K562 (cell line): ENCODE results near the gene TMPRSS9. TPM values are rescaled to one million over a fixed set of nuclear protein-coding genes. Genes with fewer than 3 reads are reported as not detected.

Source experiments
- CHD2 ChIP-seq: IDR thresholded peaks from 2 replicates; pipeline ENCODE4 v1.6.1; 2011; ENCODE audit warnings: low read depth, low read length
- GMEB1 ChIP-seq: fragments of 250-450 bp; sonication (Bioruptor Pico); IDR thresholded peaks from 2 replicates; pipeline ENCODE4 v1.4.0; 2020; ENCODE audit warnings: mild to moderate bottlenecking
- HMG20A ChIP-seq: fragments of 450-650 bp; formaldehyde crosslinking; conservative IDR thresholded peaks from 2 replicates; pipeline ENCODE4 v1.4.0; 2020; ENCODE audit warnings: mild to moderate bottlenecking, mixed read lengths
- HNRNPL ChIP-seq: fragments of 200-400 bp; formaldehyde crosslinking; IDR thresholded peaks from 2 replicates; pipeline ENCODE4 v1.6.1; 2017; ENCODE audit warnings: low read depth, mild to moderate bottlenecking, low read length
- MCM2 ChIP-seq: fragments of 450-650 bp; IDR thresholded peaks from 2 replicates; pipeline ENCODE4 v1.6.1; 2017; ENCODE audit warnings: low read depth, mild to moderate bottlenecking
- RHOXF2B ChIP-seq: fragments of 250-450 bp; sonication (Bioruptor Pico); conservative IDR thresholded peaks from 2 replicates; pipeline ENCODE4 v1.5.1; 2021
- SNIP1 ChIP-seq: fragments of 450-650 bp; IDR thresholded peaks from 2 replicates; pipeline ENCODE4 v1.7.1; 2017; ENCODE audit warnings: low read depth, mild to moderate bottlenecking
- TEAD1 ChIP-seq, 2 experiments: fragments of 450-650 bp in 1 of 2; sonication (generic) in 1 of 2; formaldehyde crosslinking; IDR thresholded peaks; 2 replicates each; pipeline versions ENCODE4 v1.4.0 to v1.8.0; 2020 to 2022; ENCODE audit warnings: mild to moderate bottlenecking in 2 of 2, missing genetic modification reagents in 1 of 2
- ZEB2 ChIP-seq: fragments of 450-650 bp; IDR thresholded peaks from 2 replicates; pipeline ENCODE4 v1.6.1; 2016
- ZNF274 ChIP-seq: IDR thresholded peaks from 2 replicates; pipeline ENCODE4 v1.6.1; 2011; ENCODE audit warnings: low read depth, mild to moderate bottlenecking, low read length, moderate library complexity, borderline replicate concordance
- polyA plus RNA-seq, 8 experiments: library from polyadenylated mRNA; depleted of rRNA in 4 of 8; stranded (reverse) in 5 of 8; unstranded in 3 of 8; fragments of >200 nt; fragmentation: Nextera tagmentation in 2 of 8; fragmentation: Illumina TruSeq in 1 of 8; extraction: Ambion mirVana in 2 of 8; extraction: Trizol in 1 of 8; gene quantifications; 2 replicates each; pipeline versions ENCODE4 v1.2.1 to v1.2.3, GENCODE V29; 2011 to 2014; ENCODE audit warnings: inconsistent platforms in 1 of 8, missing spikeins in 1 of 8
- total RNA-seq, 7 experiments: library from RNA; depleted of rRNA in 6 of 7; stranded (reverse); fragments of >200 nt in 6 of 7; fragmentation: Illumina TruSeq in 2 of 7; extraction: Trizol in 2 of 7; gene quantifications; 2 replicates each; pipeline versions ENCODE4 v1.2.1 to v1.2.3, GENCODE V29; 2011 to 2021; ENCODE audit warnings: low replicate concordance in 1 of 7
- TF ChIP-seq, protein P1 (sequence below): fragments of 450-650 bp; formaldehyde crosslinking; IDR thresholded peaks from 2 replicates; pipeline ENCODE4 v1.4.0; 2022; ENCODE audit warnings: missing genetic modification characterization
- TF ChIP-seq, protein P2 (sequence below): fragments of 250-450 bp; sonication (Bioruptor Pico); IDR thresholded peaks from 2 replicates; pipeline ENCODE4 v1.5.0; 2022; ENCODE audit warnings: mild to moderate bottlenecking
- TF ChIP-seq, protein P3 (sequence below): fragments of 250-450 bp; sonication (Bioruptor Pico); IDR thresholded peaks from 2 replicates; pipeline ENCODE4 v1.5.0; 2021; ENCODE audit warnings: mild to moderate bottlenecking, moderate library complexity
- TF ChIP-seq, protein P4 (sequence below): IDR thresholded peaks from 2 replicates; pipeline ENCODE4 v1.6.1; 2012; ENCODE audit warnings: low read depth, low read length, improper control_type of control experiment, borderline replicate concordance

Gene TMPRSS9
- total and polyA plus RNA-seq, 9 of the 15 experiments (the other 6 are each of a cell fraction or from before 2014, with no cell fraction given), result 0.01 to 0.03 TPM; not detected in 7

DNA sequence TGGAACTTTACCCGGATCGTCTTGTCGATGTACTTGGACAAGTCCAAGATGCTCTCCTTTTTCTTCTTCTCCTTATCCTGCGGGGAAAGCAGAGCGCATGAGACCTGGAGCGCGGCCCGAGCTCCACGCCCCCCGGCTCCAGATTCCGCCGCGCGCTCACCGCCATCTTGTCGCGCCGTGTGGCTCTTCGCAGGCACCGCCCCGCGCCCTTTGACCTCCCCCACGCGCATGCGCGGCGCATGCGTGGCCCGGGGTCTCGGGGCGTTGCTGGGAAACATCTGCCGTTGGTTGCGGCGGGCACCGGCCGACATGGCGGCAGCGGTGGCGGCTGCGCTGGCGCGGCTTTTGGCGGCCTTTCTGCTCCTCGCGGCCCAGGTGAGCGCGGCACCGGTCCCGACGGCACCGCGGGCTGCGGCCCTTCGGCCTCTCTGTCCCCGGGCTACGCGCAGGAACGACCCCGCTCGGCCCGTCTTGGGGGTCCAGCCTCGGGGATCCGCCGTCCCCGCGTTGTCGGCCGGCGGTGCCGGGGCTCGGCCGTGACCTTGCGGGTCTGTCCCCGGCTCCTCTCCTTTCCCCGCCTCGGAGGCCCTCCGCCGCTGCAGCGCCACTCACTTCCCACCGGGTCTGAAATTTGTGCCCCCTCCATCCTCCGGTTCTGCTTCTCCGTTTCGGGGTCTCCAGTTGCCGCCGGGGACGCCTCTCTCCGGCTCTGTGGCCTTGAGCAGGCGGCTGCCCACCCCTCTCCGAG, 31.5 kb upstream of the TMPRSS9 start, which contains the start of the genes LSM7 and SPPL2B (continued):
- TF ChIP-seq, protein P1, sequence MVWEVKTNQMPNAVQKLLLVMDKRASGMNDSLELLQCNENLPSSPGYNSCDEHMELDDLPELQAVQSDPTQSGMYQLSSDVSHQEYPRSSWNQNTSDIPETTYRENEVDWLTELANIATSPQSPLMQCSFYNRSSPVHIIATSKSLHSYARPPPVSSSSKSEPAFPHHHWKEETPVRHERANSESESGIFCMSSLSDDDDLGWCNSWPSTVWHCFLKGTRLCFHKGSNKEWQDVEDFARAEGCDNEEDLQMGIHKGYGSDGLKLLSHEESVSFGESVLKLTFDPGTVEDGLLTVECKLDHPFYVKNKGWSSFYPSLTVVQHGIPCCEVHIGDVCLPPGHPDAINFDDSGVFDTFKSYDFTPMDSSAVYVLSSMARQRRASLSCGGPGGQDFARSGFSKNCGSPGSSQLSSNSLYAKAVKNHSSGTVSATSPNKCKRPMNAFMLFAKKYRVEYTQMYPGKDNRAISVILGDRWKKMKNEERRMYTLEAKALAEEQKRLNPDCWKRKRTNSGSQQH (CRISPR knock-in tag), result no peak
- peak in 1 of 2 experiments; percentile 61; a peak in 2 of 4 replicates for TF ChIP-seq TEAD1 (CRISPR knock-in tag; IDR thresholded peaks at IDR 0.05)
- TF ChIP-seq ZNF274, result no peak
- TF ChIP-seq, protein P2, sequence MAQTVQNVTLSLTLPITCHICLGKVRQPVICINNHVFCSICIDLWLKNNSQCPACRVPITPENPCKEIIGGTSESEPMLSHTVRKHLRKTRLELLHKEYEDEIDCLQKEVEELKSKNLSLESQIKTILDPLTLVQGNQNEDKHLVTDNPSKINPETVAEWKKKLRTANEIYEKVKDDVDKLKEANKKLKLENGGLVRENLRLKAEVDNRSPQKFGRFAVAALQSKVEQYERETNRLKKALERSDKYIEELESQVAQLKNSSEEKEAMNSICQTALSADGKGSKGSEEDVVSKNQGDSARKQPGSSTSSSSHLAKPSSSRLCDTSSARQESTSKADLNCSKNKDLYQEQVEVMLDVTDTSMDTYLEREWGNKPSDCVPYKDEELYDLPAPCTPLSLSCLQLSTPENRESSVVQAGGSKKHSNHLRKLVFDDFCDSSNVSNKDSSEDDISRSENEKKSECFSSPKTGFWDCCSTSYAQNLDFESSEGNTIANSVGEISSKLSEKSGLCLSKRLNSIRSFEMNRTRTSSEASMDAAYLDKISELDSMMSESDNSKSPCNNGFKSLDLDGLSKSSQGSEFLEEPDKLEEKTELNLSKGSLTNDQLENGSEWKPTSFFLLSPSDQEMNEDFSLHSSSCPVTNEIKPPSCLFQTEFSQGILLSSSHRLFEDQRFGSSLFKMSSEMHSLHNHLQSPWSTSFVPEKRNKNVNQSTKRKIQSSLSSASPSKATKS (CRISPR knock-in tag), result no peak
- no peak for TF ChIP-seq CHD2
- TF ChIP-seq, protein P3, sequence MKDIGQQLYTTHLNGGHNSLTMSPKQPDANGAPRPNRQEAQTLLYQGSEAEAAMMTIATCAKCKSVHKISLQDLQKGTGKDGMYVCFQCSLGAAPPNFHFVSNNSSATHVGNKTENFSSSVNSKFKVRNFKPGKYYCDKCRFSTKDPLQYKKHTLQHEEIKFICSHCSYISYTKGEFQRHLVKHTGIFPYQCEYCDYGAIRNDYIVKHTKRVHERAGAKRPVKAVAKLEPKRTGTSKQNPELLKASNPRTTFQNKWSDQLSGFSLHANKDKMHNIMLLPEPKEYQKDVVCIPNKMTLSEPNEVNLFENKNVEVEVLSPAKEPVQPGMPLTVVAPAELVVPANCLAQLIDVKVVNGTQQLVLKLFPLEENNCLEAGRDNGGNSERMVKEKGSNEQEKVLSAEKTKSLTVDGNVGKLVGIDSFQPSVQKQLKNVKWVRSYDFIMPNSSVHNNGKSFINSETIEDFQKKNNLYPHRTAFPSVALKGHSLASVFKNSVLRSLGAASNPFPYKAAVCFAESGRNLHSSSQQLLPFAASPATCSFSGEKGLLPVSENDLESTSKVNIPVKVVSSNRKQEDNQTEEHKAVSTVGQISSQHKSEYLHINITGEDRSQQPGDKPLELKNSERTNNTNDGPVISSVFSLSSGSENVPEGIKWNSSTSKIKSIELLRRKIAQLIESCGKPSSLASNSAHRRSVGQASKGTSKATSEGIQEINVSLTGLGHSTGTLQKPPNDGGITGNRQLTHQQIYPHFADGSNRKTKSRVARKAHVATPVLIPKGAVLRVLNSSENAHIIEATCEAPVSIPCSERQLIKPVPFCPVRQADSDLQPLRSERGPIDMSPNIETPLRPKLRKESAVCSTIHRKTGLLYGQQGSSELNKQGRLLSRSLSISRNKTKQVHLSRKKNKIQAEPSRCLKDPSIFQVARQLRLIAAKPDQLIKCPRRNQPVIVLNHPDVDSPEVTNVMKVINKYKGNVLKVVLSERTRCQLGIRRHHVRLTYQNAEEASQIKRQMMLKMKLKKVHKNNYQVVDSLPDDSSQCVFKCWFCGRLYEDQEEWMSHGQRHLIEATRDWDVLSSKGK (CRISPR knock-in tag), result no peak
- no peak for TF ChIP-seq RHOXF2B (CRISPR knock-in tag)
- TF ChIP-seq MCM2, result no peak
- no peak for TF ChIP-seq HNRNPL
- TF ChIP-seq HMG20A, result no peak
- peak; percentile 43; the same call in 1 of the 2 replicates for TF ChIP-seq GMEB1 (CRISPR knock-in tag)
- TF ChIP-seq SNIP1, result no peak
- TF ChIP-seq, protein P4, sequence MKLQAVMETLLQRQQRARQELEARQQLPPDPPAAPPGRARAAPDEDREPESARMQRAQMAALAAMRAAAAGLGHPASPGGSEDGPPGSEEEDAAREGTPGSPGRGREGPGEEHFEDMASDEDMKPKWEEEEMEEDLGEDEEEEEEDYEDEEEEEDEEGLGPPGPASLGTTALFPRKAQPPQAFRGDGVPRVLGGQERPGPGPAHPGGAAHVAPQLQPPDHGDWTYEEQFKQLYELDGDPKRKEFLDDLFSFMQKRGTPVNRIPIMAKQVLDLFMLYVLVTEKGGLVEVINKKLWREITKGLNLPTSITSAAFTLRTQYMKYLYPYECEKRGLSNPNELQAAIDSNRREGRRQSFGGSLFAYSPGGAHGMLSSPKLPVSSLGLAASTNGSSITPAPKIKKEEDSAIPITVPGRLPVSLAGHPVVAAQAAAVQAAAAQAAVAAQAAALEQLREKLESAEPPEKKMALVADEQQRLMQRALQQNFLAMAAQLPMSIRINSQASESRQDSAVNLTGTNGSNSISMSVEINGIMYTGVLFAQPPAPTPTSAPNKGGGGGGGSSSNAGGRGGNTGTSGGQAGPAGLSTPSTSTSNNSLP, result no peak
- TF ChIP-seq ZEB2, result no peak
